ENCODE measurements around the gene RBM46.

RBM46 gene, protein sequence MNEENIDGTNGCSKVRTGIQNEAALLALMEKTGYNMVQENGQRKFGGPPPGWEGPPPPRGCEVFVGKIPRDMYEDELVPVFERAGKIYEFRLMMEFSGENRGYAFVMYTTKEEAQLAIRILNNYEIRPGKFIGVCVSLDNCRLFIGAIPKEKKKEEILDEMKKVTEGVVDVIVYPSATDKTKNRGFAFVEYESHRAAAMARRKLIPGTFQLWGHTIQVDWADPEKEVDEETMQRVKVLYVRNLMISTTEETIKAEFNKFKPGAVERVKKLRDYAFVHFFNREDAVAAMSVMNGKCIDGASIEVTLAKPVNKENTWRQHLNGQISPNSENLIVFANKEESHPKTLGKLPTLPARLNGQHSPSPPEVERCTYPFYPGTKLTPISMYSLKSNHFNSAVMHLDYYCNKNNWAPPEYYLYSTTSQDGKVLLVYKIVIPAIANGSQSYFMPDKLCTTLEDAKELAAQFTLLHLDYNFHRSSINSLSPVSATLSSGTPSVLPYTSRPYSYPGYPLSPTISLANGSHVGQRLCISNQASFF

DNA sequence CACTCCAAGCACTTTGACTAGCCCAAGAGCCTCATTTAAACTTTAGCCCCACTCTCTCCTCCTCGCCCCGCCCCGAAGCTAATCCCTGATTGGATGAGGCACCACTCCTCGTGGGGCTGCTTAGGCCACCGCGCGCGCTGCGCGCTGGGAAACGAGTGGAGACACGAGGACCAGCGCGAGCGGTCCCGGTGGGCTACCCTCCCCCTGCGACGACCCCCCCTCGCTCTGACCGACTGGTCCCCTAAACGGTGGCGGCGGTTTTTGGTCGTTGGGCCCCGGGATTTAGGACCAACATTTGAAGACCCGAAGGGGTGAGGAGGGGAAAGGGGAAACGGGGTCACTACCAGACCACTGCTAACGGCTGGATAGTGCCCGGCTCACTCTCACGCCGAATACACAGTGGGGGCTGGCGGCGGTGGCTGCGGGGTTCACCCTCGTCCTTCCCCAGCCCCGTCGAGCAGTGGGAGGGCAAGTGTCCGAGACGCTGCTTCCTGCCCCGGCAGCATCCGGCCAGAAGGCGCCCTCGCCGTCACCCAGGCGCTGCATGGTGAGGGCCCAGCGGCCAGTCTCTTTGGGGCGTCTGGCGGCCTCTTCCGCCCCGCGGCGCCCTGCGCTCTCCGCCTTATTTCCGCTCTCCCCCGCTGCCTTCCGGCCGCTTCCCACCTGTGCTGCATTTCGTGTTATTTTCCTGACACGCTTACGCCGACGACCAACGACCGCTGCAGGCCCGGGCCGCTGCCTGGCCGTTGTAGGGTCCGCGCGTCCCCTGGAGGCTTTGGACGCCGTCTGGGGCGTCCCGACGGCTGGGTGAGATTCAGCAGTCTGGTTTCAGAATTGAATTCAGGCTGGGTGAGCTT lies at the start of gene RBM46:
TSS of gene RBM46 (plus strand) at position 147 of the 857 bp plus-strand sequence. CDS start 15,481 bp downstream, outside the sequence.
- in situ Hi-C loops (cut with MboI; ENCODE audit: low sequenced_read_pairs) = no loop called here

DNA sequence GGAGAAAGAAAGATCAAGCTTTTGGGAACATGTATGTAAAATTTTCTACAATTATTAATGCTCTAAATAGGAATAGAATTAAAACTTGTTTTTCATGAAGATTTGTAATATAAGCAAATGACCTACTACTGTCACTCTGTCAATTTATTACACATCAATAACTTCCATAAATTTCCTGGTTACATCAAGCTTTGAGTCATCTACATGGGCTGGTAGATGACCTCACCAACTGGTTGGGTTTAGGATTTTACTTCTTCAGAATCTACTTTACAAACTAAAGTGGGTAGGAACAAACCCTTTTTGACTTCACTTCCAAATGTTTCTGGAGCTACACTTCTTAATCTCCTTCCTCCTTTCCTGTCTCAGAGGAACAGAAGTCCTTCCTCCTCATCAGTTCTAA lies 49.3 kb upstream of the RBM46 start:
- in situ Hi-C loops (cut with MboI; ENCODE audit: low sequenced_read_pairs) = no loop called here

DNA sequence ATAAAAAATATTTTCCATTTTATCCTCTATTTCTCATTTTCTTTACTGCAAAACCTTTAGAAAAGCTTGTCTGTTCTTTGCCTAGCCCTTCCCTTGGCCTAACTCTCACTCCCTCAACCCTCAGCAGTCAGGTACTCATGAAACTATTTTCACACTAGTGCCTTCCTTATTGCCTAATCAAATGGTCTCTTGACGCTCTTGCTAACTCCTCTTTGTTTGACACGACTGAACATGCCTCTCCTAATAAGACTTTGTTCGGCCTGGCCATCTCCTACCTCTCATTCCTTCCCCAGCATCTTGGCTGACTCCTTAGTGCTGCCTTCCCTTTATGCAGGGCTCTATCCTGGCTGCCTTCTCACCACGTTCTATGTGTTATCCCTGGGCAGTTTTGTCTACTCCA lies 48.4 kb upstream of the RBM46 start:
- in situ Hi-C loops (cut with MboI; ENCODE audit: low sequenced_read_pairs) = no loop called here

DNA sequence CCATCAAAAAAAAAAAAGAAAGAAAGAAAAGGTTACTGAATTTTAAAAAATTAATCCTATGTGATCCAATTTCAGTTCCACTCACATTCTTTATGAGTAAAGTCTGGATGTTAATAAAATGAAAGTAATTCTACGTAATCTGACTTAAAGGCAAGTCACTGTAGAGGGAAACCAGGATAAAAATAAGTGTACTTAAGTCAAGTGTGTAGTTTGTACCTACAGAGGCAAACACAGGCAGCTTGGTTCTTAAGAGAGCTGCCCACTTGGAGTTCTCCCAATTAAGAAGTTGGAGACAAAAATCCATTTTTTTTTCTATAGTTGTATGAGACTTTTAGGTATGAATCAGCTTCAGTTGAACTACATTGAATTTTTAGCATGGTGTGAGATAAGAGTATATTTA lies 44.3 kb upstream of the RBM46 start:
- in situ Hi-C loops (cut with MboI; ENCODE audit: low sequenced_read_pairs) = no loop called here

DNA sequence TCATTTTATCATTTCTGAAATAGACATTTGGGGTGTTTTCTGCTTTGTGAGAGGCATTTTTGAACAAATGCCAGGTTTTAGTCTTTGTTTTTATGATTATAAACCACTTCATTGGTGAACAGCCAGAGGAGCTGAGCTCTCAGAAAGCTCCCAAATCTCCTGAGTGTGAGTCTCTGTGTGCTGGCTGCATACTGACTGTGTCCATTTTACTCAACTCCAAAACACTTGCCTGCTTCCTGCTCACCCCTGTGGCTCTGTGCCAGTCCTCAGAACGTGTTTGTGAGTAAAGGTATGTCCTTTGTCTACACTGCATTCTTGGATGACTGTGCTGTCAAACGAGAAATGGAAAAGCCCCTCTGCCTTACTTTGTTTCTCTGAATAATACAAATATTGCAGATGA lies 42.6 kb upstream of the RBM46 start:
- in situ Hi-C loops (cut with MboI; ENCODE audit: low sequenced_read_pairs) = no loop called here

DNA sequence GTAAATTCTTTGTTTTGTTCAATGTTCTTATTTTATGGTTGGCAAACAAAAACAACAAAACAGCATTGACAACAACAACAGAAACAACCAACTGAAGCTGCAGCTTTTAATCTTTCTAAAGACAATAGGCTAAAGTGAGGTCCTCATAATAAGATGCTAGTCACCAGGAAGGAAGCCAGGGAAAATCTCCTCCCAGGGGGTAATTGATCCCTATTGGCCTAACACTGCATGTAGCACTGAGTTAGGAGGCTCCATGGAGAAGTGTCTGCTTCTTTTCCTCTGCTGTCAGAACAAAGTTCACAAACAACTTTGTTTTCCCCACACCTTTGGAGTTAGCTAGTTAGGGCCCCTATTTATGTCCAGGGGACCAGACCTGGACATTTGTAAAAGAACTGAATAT lies 42.0 kb upstream of the RBM46 start:
- in situ Hi-C loops (cut with MboI; ENCODE audit: low sequenced_read_pairs) = no loop called here

DNA sequence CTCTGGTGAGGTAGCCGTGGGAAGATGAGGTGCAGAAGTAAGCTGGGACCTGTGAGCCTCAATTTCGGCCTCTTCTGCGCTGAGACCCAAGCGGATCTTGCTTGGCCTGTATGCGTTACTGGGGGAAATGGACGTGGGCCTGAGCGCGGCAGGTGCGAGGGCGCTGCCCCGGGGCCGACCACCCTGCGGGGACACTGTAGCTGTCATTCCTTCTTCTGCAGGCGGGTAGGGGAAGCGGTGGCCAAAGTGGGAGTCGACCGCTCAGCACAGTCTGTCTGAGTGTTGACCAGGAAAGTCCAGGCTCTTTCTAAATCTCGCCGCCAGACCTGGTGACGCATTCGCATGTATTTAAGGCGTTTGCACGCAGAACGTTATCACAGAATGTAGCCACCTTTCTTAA lies 40.6 kb upstream of the RBM46 start:
- in situ Hi-C loops (cut with MboI; ENCODE audit: low sequenced_read_pairs) = no loop called here

DNA sequence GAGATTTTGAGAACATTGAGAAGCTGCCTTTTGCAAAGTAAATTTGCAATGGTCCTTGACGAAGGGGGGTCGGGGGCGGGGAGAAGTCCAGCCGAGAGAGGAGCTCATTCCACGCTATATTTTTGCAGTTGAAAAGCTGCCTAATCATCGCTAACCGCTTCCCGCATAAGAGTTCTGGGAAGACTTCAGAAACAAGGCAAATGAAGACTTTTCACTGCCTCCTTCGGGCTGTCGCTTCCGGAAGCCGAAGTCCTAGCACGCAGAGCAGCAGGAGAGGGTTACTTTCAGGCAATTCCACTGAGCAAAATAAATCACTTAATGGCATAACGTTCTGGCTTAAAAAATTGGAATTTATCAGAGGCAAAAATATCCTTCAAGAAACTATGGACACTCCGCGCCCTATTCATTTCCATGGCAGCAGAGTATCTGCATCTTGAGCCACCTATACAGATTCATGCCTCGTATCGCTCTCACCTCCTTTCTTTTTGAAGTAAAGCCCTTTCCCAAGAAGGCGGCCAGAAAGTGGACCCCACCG lies 39.9 kb upstream of the RBM46 start:
- in situ Hi-C loops (cut with MboI; ENCODE audit: low sequenced_read_pairs) = no loop called here

DNA sequence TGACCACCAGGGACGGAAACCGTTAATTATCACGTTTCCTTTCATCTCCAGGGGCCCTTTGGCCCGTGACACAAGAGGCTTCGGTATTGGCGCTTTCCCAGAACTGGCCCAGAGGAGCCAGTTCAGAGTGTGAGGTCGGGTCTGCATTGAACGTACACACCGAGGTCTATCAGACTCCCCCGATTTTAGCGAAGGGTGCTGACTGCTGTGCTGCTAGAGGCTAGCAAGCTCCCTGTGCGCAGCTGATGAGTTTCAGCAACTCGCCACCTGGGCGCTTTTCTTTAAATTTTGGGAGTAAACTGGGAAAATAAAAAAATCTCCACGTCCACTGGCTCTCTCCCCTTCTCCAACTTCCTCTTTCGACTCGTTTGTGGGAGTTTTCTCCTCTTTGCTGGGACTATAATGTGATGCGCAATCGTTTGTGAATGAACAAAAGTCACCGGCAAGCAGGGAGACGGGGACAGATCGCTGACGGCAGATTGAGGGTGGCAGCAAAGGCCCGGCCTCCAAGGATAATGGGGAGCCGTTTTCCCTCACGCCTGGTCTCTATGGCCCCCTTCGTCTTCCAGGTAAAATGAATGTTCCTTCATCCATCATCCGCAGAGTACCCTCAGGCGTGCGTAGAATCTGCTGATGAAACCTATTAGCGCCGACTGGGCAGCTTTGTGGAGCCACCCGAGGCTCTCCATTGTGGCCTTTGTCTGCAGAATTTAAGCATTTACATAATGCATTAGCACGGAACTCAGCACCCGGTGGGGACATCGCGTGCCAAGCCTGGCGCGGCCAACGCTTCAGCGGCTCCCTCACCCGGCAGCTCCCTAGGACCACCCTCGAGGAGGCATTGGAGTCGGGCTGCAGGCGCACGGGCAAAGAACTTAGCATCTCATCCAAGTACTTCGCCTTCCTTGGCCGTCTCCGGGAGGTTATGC lies 38.9 kb upstream of the RBM46 start:
- in situ Hi-C loops (cut with MboI; ENCODE audit: low sequenced_read_pairs) = no loop called here

DNA sequence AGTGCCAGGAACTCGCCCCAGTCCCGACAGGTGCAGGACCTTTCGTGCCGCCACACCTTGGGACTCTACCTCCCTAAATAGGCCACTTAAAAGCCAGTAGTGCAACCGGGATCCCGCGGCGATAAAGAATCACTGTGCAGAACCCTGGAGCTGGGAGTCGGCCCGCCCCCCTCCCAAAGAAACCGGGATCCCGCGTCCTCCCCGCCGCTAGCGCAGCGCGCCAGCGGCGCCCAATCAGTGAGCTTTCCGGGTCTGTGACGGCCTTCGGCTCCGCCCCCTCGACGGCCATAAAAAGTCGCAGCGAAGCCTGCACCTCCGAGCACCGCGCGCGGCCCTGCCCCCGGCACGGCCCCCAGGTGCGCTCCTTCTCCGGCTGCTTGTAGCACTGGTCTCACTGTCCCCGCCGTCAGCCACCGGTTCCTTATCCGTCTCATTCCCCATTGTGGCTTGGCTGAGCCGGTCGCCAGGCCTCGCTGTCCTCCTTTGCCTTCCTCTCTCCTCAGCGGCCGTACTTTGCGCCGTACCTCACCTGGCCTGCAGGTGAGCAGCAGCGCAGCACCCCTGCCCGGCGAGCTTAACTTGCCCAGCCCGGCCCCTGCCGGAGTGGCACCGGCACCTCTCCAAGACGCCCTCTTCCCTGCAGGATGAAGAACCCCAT lies 37.3 kb upstream of the RBM46 start, which contains the start of gene LRAT:
TSS of gene LRAT (plus strand) at position 318 of the 658 bp plus-strand sequence. CDS start at position 645, 327 bp downstream.
- in situ Hi-C loops (cut with MboI; ENCODE audit: low sequenced_read_pairs) = no loop called here

DNA sequence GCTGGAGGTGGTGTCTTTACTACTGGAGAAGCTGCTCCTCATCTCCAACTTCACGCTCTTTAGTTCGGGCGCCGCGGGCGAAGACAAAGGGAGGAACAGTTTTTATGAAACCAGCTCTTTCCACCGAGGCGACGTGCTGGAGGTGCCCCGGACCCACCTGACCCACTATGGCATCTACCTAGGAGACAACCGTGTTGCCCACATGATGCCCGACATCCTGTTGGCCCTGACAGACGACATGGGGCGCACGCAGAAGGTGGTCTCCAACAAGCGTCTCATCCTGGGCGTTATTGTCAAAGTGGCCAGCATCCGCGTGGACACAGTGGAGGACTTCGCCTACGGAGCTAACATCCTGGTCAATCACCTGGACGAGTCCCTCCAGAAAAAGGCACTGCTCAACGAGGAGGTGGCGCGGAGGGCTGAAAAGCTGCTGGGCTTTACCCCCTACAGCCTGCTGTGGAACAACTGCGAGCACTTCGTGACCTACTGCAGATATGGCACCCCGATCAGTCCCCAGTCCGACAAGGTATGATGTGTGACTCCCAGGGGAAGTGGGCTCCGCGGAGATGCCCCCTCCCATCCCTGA lies 36.6 kb upstream of the RBM46 start:
- in situ Hi-C loops (cut with MboI; ENCODE audit: low sequenced_read_pairs) = no loop called here

DNA sequence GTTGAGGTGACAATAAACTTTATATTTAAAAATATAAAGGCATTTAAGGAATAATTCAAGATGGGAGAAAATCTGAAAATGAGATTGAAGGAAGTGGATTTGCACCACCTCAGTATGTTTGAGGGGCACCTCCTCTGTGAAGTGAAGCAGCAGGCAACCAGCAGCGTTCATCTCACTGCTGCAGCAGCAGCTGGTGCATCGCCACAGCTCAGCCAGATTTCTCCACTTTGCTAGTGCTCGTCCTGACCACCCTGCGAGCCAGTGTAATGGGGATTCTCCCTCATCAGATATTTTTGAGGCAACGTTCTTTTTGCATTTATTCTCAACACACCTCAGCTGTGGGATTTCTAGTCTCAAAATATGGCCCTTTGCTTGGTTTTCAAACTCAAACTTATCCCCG lies 23.4 kb upstream of the RBM46 start:
- in situ Hi-C loops (cut with MboI; ENCODE audit: low sequenced_read_pairs) = no loop called here

DNA sequence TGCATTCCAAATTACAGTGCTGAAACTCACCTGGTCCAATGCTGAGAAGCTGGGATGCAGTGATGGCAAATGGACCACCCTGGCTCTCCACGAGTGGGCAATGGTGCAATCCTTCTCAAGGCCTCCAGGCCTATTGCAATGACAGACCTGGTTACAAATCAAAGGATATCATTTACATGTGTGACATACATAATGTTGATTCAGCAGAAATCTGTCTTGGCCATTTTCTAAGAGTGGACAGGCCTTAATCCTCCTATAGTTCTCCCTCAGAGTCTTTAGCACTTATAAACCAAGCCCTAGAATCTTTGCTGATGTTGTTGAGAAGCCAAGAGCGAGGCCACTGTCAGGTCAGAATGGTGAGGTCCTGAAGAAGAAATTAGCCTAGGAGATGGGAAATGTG lies 20.2 kb upstream of the RBM46 start:
- in situ Hi-C loops (cut with MboI; ENCODE audit: low sequenced_read_pairs) = no loop called here

DNA sequence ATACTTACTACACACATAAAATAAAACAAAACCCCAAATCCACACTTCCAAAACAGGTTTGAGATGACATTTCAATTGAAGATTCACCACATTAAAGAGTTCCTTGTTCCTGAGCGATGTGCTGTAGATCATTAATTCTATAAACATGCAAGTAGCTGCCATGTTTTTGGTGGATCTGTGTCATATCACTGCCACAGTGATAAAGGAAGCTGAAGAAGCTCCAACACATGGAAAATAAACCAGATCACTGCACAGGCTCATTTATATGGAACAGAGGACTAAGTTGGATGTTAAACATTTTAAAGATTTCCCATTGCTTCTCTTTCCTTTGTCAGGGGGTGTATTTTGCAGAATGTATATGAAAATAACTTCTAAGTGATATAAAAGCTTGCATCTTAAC lies 2.8 kb upstream of the RBM46 start:
- in situ Hi-C loops (cut with MboI; ENCODE audit: low sequenced_read_pairs) = no loop called here

DNA sequence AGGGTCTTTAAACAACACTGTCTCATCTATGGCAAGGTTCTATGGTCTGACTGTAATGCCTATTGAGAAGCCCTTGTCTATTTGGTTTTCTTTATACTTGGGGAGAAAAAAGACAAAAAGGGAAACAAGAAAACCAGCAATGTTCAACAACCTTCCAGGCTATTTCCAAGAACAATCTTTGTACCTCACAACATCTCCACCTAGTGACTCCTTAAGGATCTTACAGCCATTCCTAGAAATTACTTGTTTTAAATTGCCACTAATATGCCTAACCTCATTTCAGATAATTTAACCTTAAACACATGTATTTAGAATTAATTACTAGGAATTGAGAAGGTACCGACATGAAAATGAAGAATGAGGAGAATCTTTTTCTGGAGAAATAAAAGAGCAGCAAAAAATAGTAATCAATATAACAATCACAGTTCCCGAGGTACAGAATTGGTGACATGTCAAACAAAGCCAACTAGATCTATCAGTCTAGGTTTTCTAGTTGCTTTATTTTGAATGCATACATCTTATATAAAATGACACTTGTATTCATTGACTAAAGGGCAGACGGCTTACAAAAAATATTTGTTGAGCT lies 1.6 kb upstream of the RBM46 start:
- in situ Hi-C loops (cut with MboI; ENCODE audit: low sequenced_read_pairs) = no loop called here

DNA sequence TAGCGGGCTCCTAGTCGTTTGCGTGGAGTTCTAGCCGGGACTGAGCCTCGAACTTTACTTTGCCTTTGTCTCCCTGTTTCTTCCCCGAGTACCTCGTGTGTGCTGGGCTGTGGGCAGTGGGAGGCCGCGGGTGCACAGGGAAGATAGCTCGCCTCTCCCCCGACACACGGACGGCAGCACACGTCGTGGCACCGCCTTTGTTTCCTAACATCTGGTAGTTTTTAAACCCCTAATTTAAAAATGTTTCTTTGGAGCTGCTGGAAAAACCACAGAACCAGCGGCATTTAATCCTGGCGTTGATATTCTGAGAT lies 866 bp downstream of the RBM46 start:
- in situ Hi-C loops (cut with MboI; ENCODE audit: low sequenced_read_pairs) = no loop called here

DNA sequence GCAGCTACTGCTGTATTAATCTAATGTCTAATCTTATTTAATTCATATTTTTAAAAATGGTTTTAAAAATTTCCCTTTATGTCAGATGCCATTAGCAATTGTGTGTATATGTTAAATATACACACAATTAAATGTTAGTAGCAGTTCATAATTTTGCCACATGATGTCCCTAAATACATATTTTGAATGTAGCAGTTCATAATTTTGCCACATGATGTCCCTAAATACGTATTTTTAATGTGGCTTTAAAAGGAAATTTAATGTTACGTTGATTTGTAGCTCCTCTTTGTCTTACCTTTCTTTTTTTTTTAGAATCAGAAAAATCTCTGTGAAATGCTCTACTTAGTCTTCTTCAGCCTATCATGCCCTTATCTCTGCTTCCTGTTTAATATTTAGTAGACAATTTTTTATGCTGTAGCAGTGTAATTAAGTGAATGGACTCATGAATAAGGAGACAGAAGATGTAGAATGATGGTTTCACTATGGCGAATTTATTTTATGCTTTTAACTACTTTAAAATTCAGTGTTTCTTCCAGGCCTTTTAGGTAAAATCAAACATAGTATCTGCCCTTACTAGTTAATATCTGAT lies 26.1 kb downstream of the RBM46 start:
- in situ Hi-C loops (cut with MboI; ENCODE audit: low sequenced_read_pairs) = no loop called here

DNA sequence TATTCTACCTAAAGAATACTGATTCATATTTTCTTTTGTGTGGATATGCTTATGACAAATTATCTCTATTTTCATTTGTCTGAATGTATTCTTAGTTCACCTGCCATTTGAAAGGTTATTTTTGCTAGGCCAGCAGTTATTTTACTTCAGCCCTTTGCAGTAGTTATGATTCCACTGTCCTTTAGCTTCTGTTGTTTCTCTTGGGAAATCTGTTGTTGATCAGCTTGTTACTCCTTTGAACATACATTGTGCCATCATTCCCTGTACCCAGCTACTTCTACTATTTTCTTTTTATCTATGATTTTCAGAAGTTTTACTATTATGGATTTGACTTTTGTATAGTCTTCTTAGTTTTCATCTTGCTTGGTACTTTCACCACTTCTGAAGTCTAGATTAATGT lies 37.2 kb downstream of the RBM46 start:
- in situ Hi-C loops (cut with MboI; ENCODE audit: low sequenced_read_pairs) = no loop called here

DNA sequence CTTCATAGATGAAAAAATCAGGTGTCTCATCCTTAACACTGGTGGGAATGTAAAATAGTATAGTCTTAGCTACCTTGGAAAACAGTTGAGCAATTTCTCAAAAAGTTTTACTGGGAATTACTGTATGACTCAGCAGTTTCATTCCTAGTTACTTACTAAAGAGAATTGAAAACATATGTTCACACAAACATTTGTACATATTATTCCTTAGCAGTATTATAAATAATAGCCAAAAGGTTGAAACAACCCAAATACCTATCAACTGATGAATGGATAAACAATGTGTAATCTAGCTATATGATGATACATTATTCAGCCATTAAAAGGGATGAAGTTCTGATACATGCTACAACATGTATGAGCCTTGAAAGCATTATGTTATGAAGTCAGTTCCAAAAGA lies 41.7 kb downstream of the RBM46 start:
- in situ Hi-C loops (cut with MboI; ENCODE audit: low sequenced_read_pairs) = no loop called here
